Gastrocnemius medialis (tissue), 4 donors: ENCODE measurements around the gene GFRA3. TPM values are rescaled to one million over a fixed set of nuclear protein-coding genes. Genes with fewer than 3 reads are reported as not detected.
"Not testable (repeated sequence)": the region's sequence is repeated elsewhere in the genome, so short reads cannot be mapped to it uniquely, and the experiment has no call there.

ENCODE experiments used
- ATAC-seq, 2 donors: fragments of 150-250 bp; one replicate each; pipeline ENCODE4 v1.9.1; 2016
- DNase-seq, 2 donors: peaks; one replicate each; pipeline ENCODE4 v3.0.0-alpha.2; 2019
- H3K27ac ChIP-seq, 4 donors: fragments of 200-600 bp; sonication (generic); 1 replicate in 1 of 4; 2 replicates in 3 of 4; pipeline ENCODE4 v1.5.1; 2016 to 2018; ENCODE audit warnings: mild to moderate bottlenecking in 2 of 4, moderate library complexity in 1 of 4
- H3K27me3 ChIP-seq, 3 donors: fragments of 200-600 bp; sonication (generic) in 2 of 3; 1 replicate in 1 of 3; 2 replicates in 2 of 3; pipeline versions ENCODE4 v1.5.1 to v1.6.0; 2016 to 2019; ENCODE audit warnings: mild to moderate bottlenecking in 1 of 3, moderate library complexity in 1 of 3
- H3K36me3 ChIP-seq, 2 donors: fragments of 200-600 bp; sonication (generic) in 1 of 2; one replicate each; pipeline ENCODE4 v1.5.1; 2017 to 2018
- H3K4me1 ChIP-seq, 2 donors: fragments of 200-600 bp; sonication (generic) in 1 of 2; one replicate each; pipeline ENCODE4 v1.5.1; 2016 to 2017; ENCODE audit warnings: mild to moderate bottlenecking in 2 of 2
- H3K4me3 ChIP-seq, 4 donors: fragments of 200-600 bp; sonication (generic) in 3 of 4; 1 replicate in 1 of 4; 2 replicates in 3 of 4; pipeline ENCODE4 v1.5.1; 2016 to 2019; ENCODE audit warnings: mild to moderate bottlenecking in 2 of 4
- H3K9me3 ChIP-seq, 3 donors: fragments of 200-600 bp; sonication (generic) in 2 of 3; 1 replicate in 1 of 3; 2 replicates in 2 of 3; pipeline ENCODE4 v1.5.1; 2016 to 2019
- CTCF ChIP-seq, 5 experiments: fragments of 450-650 bp in 3 of 5; fragments of 200-600 bp in 2 of 5; sonication (generic) in 2 of 5; IDR thresholded peaks in 4 of 5; conservative IDR thresholded peaks in 1 of 5; 1 replicate in 4 of 5; 2 replicates in 1 of 5; pipeline ENCODE4 v1.5.1; 2016 to 2019; ENCODE audit warnings: antibody characterized with exemption in 5 of 5, mild to moderate bottlenecking in 3 of 5, moderate library complexity in 3 of 5
- POLR2A ChIP-seq, 2 donors: fragments of 450-650 bp; IDR thresholded peaks; one replicate each; pipeline ENCODE4 v1.6.1; 2017; ENCODE audit warnings: antibody characterized with exemption in 2 of 2, mild to moderate bottlenecking in 2 of 2, moderate library complexity in 2 of 2
- in situ Hi-C, 4 donors: fragments of 200-750 bp; cut with MboI; loops; one replicate each; pipeline versions ENCODE4 v1.15.0 to v1.8.0; 2017; ENCODE audit warnings: low sequenced_read_pairs in 4 of 4
- intact Hi-C: fragments of 100-400 bp; cut with DNase I; formaldehyde crosslinking; loops from one replicate; pipeline ENCODE4 v1.15.1; 2023; ENCODE audit warnings: low total_unique reads
- total RNA-seq, 4 donors: library from RNA; depleted of rRNA; stranded (reverse); fragments of >200 nt; gene quantifications; one replicate each; pipeline versions ENCODE4 v1.1.0 to v1.2.3, GENCODE V29; 2016

Gene GFRA3
- total RNA-seq, 4 donors from 2014 or later, result 0.42 TPM; not detected in 3

- no peaks in the 10 kb centered on the region for H3K36me3 ChIP-seq
- no peak overlapping the region for H3K27ac ChIP-seq
- H3K4me3 ChIP-seq, result no peak overlapping the region
- no peaks in the 10 kb centered on the region for H3K9me3 ChIP-seq
- peaks cover 0 to 3% (median 0%) of the 10 kb centered on the region in 3 donors for H3K27me3 ChIP-seq
- ATAC-seq (no peak), DNase-seq (no peak)
- intact Hi-C loops (no loop called here), in situ Hi-C loops (no loop called here)
- H3K4me1 ChIP-seq, result no peaks in the 10 kb centered on the region
- TF ChIP-seq POLR2A (IDR thresholded peaks at IDR 0.05), result no peak
- TF ChIP-seq CTCF (IDR thresholded peaks at IDR 0.05 in 4 of 5, conservative IDR thresholded peaks at IDR 0.05 in 1 of 5), result no peak
Measured at GRCh38 chr5:138263581-138263980, 10.8 kb downstream of the GFRA3 start.

- no peaks in the 10 kb centered on the region for H3K4me1 ChIP-seq
- ATAC-seq, result no peak
- no peaks in the 10 kb centered on the region for H3K36me3 ChIP-seq
- in situ Hi-C loops, result no loop called here
- H3K4me3 ChIP-seq, result no peak overlapping the region
- no peaks in the 10 kb centered on the region for H3K9me3 ChIP-seq
- intact Hi-C loops, result no loop called here
- no peaks in the 10 kb centered on the region for H3K27me3 ChIP-seq
- no peak for DNase-seq
- no peak overlapping the region for H3K27ac ChIP-seq
- no peak for TF ChIP-seq CTCF (IDR thresholded peaks at IDR 0.05 in 4 of 5, conservative IDR thresholded peaks at IDR 0.05 in 1 of 5)
- TF ChIP-seq POLR2A (IDR thresholded peaks at IDR 0.05), result no peak
Measured at GRCh38 chr5:138258704-138259292, 15.6 kb downstream of the GFRA3 start.

GRCh38 chr5:138257583-138257982 lies 16.8 kb downstream of the GFRA3 start:
- intact Hi-C loops (no loop called here), in situ Hi-C loops (no loop called here)
- Histone ChIP-seq H3K4me1 (no peaks in the 10 kb centered on the region), H3K4me3 (no peak overlapping the region), H3K27me3 (no peaks in the 10 kb centered on the region), H3K9me3 (no peaks in the 10 kb centered on the region), H3K27ac (no peak overlapping the region), H3K36me3 (no peaks in the 10 kb centered on the region)
- DNase-seq (no peak), ATAC-seq (no peak)
- no peak for TF ChIP-seq POLR2A (IDR thresholded peaks at IDR 0.05)
- no peak for TF ChIP-seq CTCF (IDR thresholded peaks at IDR 0.05 in 4 of 5, conservative IDR thresholded peaks at IDR 0.05 in 1 of 5)

GRCh38 chr5:138252944-138253343 lies 21.5 kb downstream of the GFRA3 start:
- Histone ChIP-seq H3K9me3 (no peaks in the 10 kb centered on the region), H3K36me3 (no peaks in the 10 kb centered on the region), H3K27me3 (no peaks in the 10 kb centered on the region), H3K27ac (no peak overlapping the region), H3K4me3 (no peak overlapping the region), H3K4me1 (no peaks in the 10 kb centered on the region)
- DNase-seq, result no peak
- no peak for TF ChIP-seq CTCF (IDR thresholded peaks at IDR 0.05 in 4 of 5, conservative IDR thresholded peaks at IDR 0.05 in 1 of 5)
- TF ChIP-seq POLR2A (IDR thresholded peaks at IDR 0.05), result no peak
- in situ Hi-C loops, result no loop called here
- intact Hi-C loops, result no loop called here
- no peak for ATAC-seq

- H3K27ac ChIP-seq, ATAC-seq, H3K9me3 ChIP-seq: not testable (repeated sequence)
Measured at GRCh38 chr5:138247800-138248199, 26.6 kb downstream of the GFRA3 start.

More at GRCh38 chr5:138247800-138248199, 26.6 kb downstream of the GFRA3 start:
- H3K36me3 ChIP-seq, intact Hi-C loops, in situ Hi-C loops, H3K27me3 ChIP-seq, H3K4me1 ChIP-seq, DNase-seq, H3K4me3 ChIP-seq: not testable (repeated sequence)
